ENCODE results near the gene SELL.
"Not testable (repeated sequence)": the region's sequence is repeated elsewhere in the genome, so short reads cannot be mapped to it uniquely, and the experiment has no call there.

SELL gene

DNA sequence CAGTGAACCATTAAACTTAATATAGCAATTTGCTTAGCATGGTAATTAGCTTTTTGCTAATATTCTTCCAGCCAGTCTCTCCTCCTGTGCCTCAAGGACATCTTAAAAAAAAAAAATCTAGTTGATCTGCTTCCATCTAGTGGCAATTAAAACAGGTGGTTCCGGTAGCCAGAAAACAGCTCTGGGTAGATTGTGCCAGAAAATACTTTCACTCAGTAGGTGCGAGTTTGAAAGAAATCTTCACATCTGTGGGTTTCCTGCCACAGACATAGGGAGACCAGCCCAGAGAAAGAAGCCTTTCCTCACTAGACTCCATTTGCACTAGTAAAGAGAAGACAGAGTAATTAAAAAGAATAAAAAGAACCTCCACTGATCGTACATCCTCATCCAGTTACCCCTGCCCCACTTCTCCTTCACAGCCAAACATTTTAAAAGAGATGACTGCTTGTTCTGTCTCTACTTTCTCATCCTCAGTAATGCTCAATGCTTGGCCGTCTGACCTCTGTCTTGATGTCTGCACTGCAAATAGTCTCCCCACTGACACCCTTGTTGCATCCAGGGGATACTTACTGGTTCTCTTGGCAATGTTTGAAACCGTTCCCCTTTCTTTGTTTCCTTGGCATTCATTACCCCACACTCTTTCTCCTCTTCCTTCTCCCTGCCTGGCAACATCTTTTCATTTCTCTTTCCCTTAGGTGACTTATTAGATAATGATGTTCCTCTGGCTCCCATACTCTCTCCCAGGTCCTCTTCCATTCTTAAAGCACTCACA, 16.9 kb downstream of the SELL start:
- TF ChIP-seq POLR2A (IDR thresholded peaks at IDR 0.05; ENCODE audit: low read depth, low read length) = no peak
- FAIRE-seq (no peak), DNase-seq (ENCODE audit: insufficient read length, low spot score) (no peak)

GRCh38 chr1:169692756-169693460, 18.5 kb downstream of the SELL start:
- TF ChIP-seq POLR2A (IDR thresholded peaks at IDR 0.05; ENCODE audit: low read depth, low read length) = no peak
- no peak for DNase-seq (ENCODE audit: insufficient read length, low spot score)
- FAIRE-seq = no peak

DNA sequence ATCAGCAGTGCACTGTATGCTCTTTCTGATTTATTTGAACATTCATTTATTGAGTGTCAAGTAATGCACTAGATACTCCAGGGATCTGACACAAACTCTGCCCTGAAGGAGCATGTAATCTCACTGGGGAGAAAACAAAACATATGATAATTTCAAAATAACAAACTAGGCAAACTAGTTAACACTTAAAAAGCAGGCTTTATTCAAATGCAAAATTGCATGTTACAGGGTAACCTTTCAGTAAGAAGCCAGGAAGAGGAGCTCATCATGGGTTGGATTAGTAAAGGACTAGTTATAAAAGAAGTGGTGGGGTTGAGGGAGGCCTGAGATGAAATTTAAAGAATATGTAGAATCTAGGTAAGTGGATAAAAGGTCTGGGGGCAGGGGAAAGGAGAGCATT, 20.9 kb downstream of the SELL start:
- FAIRE-seq (no peak), DNase-seq (ENCODE audit: insufficient read length, low spot score) (no peak)
- TF ChIP-seq POLR2A (IDR thresholded peaks at IDR 0.05; ENCODE audit: low read depth, low read length) = no peak

DNA sequence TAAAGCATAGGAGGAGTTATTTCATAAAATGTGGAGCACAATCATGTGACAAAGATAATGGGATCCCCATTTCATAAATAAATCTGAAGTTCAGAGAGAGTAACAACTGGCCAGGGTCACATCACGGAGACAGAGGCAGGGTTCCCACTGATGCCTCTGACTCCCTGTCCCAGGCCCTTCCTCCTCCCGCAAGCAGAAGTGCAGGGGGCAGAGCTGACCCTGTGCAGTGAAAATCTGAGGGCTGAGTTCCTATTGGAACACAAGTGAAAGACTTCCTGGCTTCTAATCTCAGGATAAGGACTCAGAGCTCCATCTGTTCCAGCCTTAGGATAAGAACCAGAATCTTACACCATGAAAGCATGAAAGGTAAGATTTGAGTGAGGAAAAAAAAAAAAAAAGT, 22.0 kb downstream of the SELL start:
- no peak for TF ChIP-seq POLR2A (IDR thresholded peaks at IDR 0.05; ENCODE audit: low read depth, low read length)
- FAIRE-seq (no peak), DNase-seq (ENCODE audit: insufficient read length, low spot score) (no peak)

DNA sequence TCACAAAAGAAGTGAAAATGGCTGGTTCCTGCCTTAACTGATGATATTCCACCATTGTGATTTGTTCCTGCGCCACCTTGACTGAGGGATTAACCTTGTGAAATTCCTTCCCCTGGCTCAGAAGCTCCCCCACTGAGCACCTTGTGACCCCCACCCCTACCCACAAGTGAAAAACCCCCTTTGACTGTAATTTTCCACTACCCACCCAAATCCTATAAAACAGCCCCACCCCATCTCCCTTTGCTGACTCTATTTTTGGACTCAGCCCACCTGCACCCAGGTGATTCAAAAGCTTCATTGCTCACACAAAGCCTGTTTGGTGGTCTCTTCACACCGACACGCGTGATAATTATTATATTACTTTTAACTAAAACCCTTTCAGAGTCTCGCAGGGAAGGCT, 23.0 kb downstream of the SELL start:
- not testable (repeated sequence) for FAIRE-seq; DNase-seq (ENCODE audit: insufficient read length, low spot score)

- no peak for DNase-seq (ENCODE audit: insufficient read length, low spot score)
- no peak for TF ChIP-seq POLR2A (IDR thresholded peaks at IDR 0.05; ENCODE audit: low read depth, low read length)
- no peak for FAIRE-seq
Observed at GRCh38 chr1:169683661-169684060, 27.8 kb downstream of the SELL start.

GRCh38 chr1:169683168-169683567, 28.3 kb downstream of the SELL start:
- not testable (repeated sequence) for DNase-seq (ENCODE audit: insufficient read length, low spot score); FAIRE-seq

DNA sequence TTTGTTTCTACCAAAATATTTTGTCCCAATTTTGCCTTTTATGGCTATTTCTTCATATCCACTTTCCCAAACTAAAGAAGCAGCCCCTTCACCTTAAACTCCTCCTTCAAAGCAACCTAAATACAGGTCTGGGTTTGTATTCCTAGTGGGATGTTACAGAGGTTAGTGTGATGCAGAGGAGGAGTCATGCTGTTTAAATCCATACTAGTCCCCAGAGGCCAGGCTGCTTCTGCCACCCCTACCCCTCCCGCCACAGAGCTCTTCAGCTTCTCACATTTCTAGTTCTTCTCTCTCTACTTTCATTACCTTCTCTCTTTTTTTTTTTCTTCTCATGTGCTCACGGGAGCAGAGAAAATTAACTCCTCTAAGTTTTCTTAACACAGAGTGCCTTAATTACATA, 29.3 kb downstream of the SELL start:
- no peak for FAIRE-seq
- no peak for DNase-seq (ENCODE audit: insufficient read length, low spot score)

GRCh38 chr1:169681140-169681539, 30.3 kb downstream of the SELL start:
- FAIRE-seq (no peak), DNase-seq (ENCODE audit: insufficient read length, low spot score) (no peak)
- TF ChIP-seq POLR2A (IDR thresholded peaks at IDR 0.05; ENCODE audit: low read depth, low read length) = no peak

More for the DNA sequence above, 29.3 kb downstream of the SELL start:
- no peak for TF ChIP-seq POLR2A (IDR thresholded peaks at IDR 0.05; ENCODE audit: low read depth, low read length)

- FAIRE-seq (no peak), DNase-seq (ENCODE audit: insufficient read length, low spot score) (no peak)
- no peak for TF ChIP-seq POLR2A (IDR thresholded peaks at IDR 0.05; ENCODE audit: low read depth, low read length)
Observed at GRCh38 chr1:169680377-169681019, 30.9 kb downstream of the SELL start.

GRCh38 chr1:169679692-169680091, 31.7 kb downstream of the SELL start:
- DNase-seq (ENCODE audit: insufficient read length, low spot score) (no peak), FAIRE-seq (no peak)
- no peak for TF ChIP-seq POLR2A (IDR thresholded peaks at IDR 0.05; ENCODE audit: low read depth, low read length)

DNA sequence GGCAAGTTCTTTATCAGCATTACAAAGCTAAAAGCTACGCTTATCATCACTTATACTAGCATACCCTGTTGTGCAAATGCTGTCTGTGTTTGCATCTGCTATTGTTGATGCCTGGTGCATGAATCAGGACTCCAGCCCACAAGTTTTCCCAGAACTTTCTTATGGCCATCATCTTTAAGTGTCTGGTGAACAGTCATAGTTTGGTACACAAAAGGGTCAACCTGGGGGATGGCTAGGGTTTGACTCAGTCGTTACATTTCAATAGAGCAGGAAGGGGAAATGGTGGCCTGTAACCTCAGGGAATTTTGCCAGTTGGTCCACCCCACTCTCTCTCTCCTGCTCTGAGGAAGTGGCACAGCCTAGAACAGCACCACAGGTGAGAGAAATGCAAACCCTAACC, 35.4 kb downstream of the SELL start:
- no peak for DNase-seq (ENCODE audit: insufficient read length, low spot score)
- FAIRE-seq = no peak
- no peak for TF ChIP-seq POLR2A (IDR thresholded peaks at IDR 0.05; ENCODE audit: low read depth, low read length)

- no peak for TF ChIP-seq POLR2A (IDR thresholded peaks at IDR 0.05; ENCODE audit: low read depth, low read length)
- FAIRE-seq (no peak), DNase-seq (ENCODE audit: insufficient read length, low spot score) (no peak)
Observed at GRCh38 chr1:169670836-169671235, 40.6 kb downstream of the SELL start.

- DNase-seq (ENCODE audit: insufficient read length, low spot score); FAIRE-seq: not testable (repeated sequence)
Observed at GRCh38 chr1:169670244-169670643, 41.2 kb downstream of the SELL start.

DNA sequence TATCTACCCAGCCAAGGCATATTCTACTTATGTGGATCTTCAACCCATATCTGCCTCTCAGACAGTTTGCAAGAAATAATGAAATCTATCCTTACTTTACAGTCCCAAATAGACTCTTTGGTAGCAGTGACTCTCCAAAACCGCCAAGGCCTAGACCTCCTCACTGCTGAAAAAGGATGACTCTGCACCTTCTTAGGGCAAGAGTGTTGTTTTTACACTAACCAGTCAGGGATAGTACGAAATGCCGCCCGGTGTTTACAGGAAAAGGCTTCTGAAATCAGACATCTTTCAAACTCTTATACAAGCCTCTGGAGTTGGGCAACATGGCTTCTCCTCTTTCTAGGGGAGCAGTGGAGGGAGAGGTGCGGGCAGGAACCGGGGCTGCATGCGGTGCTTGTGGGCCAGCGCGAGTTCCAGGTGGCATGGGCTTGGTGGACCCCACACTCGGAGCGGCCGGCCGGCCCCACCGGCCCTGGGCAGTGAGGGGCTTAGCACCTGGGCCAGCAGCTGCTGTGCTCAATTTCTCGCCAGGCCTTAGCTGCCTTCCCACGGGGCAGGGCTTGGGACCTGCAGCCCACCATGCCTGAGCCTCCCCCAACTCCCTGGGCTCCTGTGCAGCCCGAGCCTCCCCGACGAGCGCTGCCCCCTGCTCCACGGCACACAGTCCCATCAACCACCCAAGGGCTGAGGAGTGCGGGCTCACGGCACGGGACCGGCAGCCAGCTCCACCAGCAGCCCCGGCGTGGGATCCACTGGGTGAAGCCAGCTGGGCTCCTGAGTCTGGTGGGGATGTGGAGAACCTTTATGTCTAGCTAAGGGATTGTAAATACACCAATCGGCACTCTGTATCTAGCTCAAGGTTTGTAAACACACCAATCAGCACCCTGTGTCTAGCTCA, 43.5 kb downstream of the SELL start:
- FAIRE-seq; DNase-seq (ENCODE audit: insufficient read length, low spot score): not testable (repeated sequence)

DNA sequence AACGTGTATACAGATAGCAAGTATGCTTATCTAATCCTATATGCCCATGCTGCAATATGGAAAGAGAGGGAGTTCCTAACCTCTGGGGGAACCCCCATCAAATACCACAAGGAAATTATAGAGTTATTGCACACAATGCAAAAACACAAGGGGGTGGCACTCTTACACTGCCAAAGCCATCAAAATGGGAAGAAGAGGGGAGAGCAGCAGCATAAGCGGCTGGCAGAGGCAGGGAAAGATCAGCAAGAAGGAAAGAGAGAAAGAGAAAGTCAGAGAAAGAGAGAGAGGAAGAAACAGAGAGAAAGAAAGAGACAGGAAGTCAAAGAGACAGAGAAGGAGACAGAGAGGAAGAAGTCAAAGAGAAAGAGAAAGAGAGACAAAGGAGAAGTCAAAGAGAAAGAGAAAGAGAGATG, 44.2 kb downstream of the SELL start:
- not testable (repeated sequence) for FAIRE-seq; DNase-seq (ENCODE audit: insufficient read length, low spot score)

DNA sequence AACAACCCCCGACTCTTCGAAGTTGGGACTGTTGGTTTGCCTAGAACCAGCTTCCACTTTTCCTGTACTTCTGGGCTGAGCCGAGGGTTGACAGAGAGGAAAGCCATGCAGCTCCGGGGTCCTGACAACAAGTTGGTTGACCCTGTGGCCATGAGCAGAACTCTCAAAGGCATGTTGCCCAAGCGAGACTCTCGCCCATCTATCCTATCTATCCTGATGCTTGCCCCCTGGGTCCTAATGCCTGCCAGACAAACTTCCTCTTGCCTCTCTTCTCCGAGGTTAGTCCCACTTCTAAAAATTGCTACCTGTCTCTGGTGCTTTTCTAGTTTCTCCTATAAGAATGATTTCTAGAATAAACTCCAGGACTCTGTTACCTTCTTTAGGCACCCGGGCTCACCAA, 48.7 kb downstream of the SELL start:
- DNase-seq (ENCODE audit: insufficient read length, low spot score); FAIRE-seq: not testable (repeated sequence)

- FAIRE-seq; DNase-seq (ENCODE audit: insufficient read length, low spot score): not testable (repeated sequence)
Observed at GRCh38 chr1:169661066-169661465, 50.4 kb downstream of the SELL start.

DNA sequence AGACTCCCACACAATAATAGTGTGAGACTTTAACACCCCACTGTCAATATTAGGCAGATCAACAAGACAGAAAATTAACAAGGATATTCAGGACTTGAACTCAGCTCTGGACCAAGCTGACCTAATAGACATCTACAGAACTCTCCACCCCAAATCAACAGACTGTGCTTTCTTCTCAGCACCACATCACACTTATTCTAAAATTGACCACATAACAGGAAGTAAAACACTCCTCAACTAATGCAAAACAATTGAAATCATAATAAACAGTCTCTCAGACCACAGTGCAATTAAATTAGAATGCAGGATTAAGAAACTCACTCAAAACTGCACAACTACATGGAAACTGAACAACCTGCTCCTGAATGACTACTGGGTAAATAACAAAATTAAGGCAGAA, 52.6 kb downstream of the SELL start:
- DNase-seq (ENCODE audit: insufficient read length, low spot score); FAIRE-seq: not testable (repeated sequence)
